Stimulated activated CD8-positive, alpha-beta memory T cell treated with anti-CD3 and anti-CD28 coated beads, Interleukin-7, amount 100 ng/mL, for 4 hours (primary cell): Measurements from ENCODE around the gene SNRK.

ENCODE experiments used
- DNase-seq, 2 donors: peaks; one replicate each; pipeline ENCODE4 v3.0.0-alpha.2; 2020; ENCODE audit warnings: low read depth in 2 of 2

The SNRK gene

DNA sequence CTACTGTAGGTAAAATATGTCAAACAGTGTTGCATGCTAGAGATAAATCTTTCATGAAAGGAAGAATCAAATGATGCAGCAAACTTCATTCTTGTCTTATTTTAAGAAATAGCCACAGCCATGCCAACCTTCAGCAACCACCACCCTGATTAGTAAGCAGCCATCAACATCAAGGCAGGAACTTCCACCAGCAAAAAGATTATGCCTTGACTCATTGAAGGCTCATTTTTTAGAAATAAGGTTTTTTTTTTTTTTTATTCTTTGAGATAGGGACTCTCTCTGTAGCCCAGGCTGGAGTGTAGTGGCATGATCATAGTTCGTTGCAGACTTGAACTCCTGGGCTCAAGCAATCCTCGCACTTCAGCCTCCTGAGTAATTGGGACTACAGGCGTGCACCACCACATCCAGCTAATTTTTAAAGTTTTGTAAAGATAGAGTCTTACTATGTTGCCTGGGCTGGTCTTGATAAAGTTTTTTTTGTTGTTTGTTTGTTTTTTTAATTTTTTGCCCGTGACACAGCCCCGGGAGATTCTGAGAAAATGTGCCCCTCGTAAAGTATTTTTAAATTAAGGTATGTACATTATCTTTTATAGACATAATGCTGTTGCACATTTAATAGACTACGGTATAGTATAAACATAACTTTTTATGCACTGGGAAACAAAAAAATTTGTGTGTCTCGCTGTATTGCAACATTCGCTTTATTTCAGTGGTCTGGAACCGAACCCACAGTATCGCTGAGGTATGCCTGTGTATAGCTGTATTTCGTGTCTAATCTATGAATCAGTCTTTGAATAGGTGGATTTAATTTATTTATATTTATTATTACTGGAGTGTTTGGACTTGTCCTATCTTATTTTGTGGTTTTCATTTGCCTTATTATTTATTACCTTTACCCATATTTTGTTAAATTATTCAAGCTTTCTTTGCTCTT, 23.3 kb downstream of the SNRK start:
- DNase-seq: no peak

DNA sequence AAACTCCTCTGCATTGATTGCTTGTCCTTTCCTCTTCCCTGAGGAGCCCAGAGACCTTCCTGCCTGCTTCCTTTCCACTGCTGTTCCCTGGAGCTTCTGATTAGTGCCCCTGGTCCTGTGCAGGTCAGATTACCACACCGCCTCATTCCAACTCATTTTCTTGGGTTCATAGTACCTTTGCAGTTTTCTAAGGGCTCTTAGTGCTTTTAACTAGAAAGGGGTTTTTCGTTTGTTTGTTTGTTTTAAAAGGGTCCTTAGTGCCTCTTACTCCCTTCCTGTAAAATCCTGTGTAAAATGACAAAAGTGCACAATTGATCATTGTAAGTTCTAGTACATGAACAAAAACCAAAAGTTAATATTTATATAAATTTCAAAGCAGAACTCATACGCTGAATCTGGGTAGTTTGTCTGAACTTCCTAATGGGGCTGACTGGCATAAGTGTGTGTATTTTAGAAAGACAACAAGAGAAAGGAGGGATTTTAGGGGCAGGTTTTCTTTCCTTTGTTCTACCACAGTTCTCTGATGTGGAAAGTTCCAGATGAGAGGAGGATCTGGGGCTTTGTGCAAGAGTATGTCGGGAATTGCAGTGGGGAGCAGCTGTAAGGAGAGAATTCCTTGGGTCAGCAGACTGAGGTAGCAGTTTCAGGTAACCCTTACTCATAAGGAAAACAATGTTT, 30.6 kb downstream of the SNRK start:
- no peak for DNase-seq

DNA sequence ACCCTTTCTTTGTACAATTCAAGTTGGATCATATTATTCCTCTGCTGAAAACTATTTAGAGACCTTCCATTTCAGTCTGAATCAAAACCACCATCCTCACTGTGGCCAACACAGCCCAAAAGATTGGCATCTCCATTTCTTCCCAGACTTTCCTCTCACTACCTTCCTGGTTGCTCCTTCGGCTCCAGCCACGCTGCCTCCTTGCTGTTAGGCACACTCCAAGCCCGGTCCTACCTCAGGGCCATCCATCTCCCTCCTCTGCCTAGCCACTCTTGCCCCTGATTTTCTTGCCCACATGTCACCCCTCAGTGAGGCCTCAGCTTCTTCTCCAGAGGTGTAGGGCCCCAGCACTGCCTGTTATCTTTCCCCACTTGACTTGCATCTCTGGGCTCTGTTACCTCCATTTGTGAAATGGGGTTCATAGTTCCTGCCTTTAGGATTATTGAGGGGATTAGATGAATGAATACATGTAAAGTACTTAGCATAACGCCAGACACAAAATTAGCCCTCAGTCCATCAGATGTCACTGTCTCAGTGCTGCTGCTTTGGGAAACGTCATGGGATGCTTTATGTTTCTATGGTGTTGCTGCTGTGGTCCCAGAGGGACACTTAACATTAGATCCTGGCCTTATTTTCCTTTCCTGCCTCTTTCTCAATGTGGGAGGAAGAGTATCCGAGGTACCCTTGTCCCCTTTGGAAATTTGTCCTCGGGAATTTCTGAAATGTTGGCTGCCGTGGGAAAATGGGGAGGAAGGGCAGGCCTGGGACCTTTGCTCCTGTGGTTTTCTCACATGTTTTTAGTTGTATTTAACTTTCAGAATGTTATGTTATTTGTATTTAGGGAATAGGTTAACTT, 31.3 kb downstream of the SNRK start:
- no peak for DNase-seq

DNA sequence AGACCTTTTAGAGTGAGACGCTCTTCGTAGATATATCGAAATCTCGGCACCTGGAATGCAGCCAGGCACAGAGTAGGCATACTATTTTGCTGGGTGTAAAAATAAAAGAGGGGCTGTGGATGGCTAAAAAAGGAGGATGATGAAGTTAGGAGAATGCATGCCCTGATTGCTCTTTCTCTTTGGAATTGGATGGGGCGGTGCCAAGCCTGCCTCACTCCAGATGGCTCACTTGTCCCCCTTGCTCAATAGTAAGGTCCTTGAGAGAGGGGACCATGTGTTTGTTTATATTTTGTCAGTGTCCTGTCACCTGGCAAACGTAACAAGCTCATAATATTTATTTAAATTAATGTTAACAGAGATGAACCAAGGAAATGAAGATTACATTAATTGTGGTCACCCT, 33.0 kb downstream of the SNRK start:
- DNase-seq: no peak

DNA sequence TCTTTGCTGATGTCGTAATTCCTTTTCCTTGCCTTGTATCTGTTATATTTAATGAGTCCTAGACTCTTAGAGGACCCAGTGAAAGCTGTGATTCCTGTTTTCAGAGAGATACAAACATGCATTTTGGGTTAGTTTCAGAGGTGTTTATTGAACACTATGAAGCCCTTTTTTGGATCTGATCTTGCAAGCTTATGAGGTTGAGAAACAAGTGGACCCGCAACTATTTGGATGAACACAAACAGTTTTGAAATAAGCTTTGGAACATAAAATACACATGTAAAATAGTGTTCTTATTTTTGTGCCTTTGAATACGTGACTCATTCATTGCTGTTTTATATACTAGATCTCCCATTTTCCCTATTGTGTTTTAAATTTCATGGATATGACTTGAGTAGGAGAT, 33.5 kb downstream of the SNRK start:
- no peak for DNase-seq

DNA sequence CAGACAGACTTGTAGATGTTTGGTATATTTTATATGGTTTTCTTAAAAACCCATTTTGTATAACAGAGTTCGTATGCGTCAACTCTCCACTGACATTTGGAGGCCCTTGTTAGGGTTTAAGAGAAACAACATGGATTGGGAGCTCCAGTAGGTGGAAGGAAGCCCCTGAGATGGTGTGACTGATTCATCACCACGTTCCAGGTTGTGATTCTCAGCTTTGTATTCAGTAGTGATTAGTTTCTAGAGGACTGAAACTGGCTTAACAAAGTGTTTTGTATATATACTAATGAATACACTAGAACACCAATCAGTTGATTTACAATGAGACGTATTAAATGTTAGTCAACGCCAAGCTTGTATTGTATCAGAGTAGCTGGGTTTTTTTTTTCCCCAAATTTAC, 33.9 kb downstream of the SNRK start:
- DNase-seq: no peak

DNA sequence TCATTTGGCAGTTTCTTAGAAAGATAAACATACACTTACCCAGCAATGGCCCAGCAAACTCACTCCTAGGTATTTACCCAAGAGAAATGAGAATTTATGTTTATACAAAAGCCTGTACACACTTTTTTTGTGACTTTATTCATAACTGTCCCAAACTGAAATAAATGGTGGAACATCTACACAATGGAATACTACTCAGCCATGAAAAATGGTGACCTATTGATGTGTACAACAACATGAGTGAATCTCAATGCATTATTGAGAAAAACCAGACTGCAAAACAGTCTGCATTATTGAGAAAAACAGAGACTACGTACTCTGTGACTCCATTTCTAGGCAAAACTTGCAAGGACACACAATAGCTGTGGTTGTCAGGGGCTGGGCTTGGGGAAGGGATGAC, 37.2 kb downstream of the SNRK start:
- no peak for DNase-seq

DNA sequence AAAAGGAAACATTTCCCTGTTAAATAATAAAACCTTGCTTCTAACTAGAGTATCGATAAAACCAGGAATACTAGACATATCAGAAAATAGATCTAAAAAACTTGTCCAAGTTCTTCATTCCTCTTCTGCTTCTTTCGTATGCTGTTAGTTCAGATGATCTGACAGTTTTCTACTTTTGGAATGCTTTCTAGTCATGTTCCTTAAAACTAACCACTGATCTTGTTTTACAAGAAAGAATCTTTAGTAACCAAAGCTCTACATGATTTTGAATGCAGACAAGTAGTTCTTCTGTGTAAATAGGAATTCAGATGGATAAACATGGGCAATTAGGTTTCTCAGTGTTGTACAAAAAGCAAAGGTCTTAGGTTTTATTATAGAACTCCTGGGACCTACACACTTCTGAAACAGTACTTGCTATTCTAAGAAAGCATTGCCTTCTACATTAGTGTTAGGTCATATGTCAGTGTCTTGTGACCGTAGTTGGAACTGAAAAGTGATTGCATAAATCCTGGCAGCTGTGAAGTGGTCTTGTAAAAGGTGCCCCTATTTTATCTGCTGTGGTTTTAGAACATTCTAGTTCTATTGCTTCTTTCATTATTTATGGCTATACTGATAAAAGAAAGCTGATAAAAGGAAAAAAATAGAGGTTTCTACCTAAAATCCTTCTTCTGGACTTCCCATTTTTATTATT, 40.7 kb downstream of the SNRK start:
- no peak for DNase-seq

DNA sequence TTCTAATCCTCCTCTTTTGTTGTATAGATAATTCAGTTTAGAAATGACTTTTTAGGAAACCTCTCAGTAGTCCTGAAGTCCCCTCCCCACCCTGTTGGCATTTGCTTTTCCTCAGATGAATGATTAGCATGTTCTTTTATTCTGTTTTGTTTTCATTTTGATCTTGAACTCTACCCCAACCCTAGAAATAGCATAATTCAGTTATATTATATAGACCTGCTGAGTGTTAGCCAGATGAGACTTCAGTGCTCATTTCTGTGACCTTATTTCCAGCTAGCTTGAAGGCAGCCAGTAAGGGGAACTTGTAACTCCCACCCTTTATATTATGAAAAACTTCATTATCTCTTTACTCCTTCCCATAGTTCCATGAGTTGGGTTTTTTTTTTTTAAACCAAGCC, 41.2 kb downstream of the SNRK start:
- DNase-seq: no peak

DNA sequence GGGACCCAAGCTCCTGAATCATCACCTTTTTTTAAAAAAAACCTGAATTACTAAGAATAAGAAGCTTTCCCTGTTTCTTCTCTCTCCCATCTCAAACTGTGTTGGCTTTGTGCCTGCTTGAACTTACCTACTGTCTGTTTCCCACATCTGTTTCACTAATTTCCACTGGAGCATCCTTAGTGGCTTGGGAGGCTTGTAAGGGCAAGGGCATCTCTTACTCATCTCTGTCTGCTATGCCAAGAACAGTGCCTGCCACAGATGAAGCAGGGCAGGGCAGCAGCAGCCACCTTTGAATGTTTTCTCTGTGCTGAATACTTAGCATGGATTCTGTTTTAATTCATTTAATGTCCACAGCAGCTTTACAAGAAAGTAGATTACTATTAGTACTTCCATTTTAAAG, 42.3 kb downstream of the SNRK start:
- DNase-seq: no peak

DNA sequence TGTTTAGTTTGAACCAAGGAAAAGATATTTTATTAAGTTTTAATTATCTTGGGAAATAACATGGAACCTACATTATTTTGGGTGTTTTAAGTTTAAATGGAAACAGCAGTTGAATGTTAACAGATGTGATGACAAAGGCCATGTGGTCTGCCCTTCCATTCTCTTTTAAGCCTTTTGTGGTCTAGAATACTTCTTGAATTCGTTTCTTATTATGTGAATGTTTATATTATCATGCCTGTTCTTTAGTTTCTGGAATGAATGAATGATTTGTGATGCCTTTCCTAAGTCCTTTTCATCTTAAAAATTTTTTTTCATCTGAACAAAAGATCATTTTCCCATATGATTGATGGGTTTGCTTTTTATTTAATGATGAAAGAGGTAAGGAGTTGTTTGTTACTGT, 44.6 kb downstream of the SNRK start:
- no peak for DNase-seq

DNA sequence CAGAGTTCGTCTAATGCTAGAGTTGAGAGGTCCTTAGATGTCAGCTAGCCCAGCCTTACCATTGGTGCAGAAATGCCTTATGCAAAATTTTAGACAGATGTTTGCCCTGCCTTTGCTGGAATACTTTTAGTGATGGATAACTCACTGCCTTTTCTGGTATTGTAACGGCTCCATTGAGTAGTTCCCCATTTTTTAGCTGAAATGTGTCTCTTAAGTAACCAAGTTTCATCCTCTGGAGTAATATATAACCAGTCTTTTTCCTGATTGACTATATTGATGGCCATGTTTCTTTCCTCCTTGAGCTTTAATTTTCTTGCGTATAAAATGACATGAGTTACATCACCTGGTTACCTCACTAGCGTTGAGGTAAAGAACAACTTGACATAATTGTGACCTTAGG, 45.0 kb downstream of the SNRK start:
- DNase-seq: no peak

DNA sequence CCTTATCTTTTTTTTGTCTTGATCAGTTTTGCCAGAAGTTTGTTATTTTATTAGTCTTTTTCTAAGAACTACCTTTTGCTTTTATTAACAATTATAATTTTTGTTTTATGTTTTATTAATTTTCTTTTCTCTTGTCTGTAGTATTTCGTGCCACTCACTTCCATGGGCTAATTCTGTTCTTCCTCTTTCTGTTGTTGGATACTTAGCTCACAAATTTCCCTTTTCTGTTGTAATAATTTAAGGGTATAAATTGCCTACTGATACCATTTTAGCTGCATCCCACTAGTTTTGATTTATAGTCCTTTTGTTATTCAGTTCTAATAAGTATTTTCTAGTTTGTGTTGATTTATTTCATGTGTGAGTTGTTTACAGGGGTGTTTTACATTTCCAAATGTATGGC, 48.6 kb downstream of the SNRK start:
- DNase-seq: no peak

DNA sequence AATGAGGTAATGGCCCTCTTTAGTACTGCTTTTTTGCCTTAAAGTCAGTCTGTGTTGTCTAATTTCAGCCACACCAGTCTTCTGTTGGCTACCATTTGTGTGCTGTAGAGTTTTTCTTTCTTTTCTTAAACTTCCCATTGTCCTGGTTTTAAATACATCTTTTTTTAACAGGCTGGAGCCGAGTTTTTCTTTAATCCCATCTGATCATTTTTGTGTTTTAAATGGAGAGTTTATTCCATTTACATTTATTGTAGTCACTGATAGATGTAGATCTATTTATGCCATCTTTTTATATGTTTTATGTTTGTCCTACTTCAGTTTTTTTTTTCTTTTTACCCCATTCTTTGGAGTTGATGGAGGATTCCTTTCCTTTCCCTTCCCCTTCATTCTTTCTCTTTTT, 49.5 kb downstream of the SNRK start:
- DNase-seq: no peak

DNA sequence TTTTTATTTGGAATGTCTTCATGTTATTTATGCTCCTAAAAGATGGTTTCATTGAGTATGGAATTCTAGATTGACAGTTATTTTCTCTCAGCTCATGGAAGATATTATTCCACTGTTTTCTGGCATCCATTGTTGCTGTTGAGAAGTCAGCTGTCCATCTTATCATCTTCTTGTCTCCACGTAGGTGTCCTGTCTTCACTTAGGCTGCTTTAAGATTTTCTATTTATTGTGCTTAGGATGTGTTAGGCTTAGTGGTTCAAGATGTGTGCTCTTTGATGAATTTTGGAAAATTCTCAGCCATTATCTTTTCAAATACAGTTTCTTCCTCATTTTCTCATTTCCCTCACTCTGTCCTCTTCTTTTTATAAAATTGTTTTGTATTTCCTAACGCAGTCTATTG, 52.0 kb downstream of the SNRK start:
- no peak for DNase-seq

DNA sequence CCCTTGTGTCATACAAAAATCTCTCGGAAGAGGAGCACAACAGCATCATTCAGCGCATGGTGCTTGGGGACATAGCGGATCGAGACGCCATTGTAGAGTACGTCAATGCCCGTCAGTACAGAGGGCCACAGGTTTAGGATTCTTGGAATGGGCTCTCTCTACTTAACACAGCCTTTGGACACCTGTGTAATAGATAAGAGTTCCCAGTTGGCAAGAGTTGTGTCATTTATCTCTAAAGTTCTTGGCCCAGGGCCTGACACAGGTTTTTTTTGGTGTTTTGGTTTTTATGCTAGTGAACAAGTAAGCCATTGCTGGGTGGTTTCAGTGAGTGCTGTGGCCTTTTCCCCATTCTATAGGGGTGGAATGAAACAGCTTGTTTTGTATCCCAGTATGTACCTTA, 54.1 kb downstream of the SNRK start:
- DNase-seq: no peak

DNA sequence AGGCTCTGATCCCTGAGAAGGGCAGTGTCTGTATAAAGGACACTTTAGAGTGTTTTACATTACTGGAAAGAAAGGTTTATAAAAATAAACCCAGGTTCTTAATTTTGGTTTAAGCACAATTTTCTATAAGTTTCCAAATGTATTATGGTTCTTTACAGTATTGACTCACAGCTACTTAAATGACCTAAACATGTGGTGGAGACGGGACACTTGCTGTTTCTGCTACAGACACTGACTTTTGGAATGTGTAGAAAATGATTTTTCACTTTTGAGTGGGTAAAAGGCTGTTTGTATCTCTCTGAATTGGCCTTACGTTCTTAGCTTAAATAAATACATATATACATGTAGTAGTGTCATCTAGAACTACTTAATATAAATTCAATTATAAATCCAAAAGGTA, 55.4 kb downstream of the SNRK start:
- DNase-seq: no peak

DNA sequence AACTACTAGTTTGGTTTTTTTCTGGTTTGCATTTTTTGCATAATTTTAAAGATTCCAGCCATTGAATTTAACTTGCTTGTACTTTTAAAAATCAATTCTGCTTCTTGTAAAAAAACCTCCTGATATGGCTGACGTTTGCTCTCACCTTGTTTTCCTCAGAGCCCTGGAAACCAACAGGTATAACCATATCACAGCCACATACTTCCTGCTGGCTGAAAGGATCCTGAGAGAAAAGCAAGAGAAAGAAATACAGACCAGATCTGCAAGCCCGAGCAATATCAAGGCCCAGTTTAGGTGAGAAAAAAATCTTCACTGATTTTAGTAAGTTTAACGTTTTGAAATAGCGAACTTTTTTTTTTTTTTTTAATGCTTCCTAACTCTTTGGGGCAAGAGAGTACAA, 56.8 kb downstream of the SNRK start:
- no peak for DNase-seq

DNA sequence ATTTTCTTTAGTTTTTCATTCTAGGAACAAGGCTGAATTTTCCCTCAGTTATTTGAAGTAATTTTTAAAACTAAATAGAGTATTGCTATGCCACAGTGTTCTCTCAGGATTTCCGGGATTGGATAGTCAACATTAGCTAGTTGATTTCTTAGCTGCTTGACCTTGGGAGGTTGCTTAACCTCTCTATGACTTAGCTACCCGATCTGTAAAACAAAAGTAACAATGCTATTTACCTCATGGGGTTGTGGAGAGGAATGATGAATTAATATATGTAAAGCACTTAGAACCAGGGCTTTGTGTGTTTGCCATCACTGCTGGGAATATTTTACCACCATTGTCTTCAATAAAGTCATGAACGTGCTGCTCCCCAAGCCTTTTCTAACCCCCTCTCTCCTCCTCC, 57.5 kb downstream of the SNRK start:
- DNase-seq: no peak

DNA sequence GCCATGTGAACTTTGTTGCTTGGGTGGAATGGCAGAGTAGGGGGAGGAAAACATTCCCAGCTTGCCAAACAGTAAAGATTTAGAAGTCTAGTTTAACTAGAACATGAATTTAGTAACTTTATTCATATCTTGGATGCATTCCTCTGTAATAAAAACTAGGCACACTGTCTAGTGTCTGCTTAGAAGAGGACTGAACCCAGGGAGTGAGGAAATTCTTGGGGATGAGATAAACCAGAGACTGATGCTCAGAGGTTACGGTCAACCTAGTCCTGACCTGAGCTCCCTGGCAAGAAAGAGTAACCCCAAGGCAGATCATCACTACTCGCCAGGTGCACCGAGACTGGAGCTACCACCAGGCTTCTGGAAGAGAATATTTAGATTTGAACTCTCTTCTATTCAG, 58.2 kb downstream of the SNRK start:
- no peak for DNase-seq

DNA sequence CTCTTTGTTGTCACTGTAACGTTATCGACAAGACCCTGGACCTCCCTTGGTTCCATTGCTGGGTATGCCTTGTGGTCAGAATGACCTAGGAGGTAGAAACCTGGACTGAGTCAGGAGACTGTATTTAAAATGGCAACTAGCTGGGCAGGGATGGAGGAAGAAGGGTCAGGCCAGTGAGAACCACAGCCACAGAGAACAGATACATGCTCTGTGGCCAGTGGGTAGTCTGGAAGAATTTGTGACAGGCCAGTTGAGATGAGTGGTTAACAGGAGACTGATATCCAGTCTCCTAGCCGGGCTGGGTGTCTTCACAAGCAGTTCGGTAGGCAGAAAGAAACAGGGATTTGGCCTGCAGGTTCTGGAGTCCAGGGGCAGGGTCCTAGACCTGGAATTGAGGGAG, 58.9 kb downstream of the SNRK start:
- no peak for DNase-seq

DNA sequence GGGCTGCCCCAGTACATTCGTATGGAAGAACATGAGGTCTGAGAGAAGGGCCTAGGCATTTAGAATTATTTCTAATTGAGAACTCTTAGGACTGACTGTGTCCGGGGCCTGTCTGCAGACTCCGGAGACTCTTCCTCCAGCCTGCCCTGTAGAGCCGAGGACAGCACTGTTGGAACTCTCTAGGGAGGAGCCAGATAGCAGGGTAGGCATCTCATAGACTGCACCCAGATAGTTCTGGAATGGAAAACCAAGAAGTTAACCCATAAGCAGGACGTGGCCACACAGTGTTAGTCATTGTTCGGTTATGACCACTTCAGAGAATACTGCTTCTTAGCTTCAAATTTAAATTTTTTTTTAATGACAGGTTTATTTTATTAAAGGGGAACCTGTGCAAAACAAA, 59.5 kb downstream of the SNRK start:
- DNase-seq: no peak
